KMS-11 (cell line): ENCODE data around the gene ARHGAP4.

Experiments used
- H2AFZ ChIP-seq: fragments of 200-600 bp; sonication (generic); 2 replicates; pipeline ENCODE4 v1.6.1; 2016; ENCODE audit warnings: antibody characterized with exemption, mixed run types, low read depth
- H3K27ac ChIP-seq: fragments of 200-600 bp; sonication (generic); 2 replicates; pipeline ENCODE4 v1.6.1; 2016; ENCODE audit warnings: mild to moderate bottlenecking, mixed run types
- H3K27me3 ChIP-seq: fragments of 200-600 bp; sonication (generic); 2 replicates; pipeline ENCODE4 v1.6.1; 2017; ENCODE audit warnings: mild to moderate bottlenecking, low read depth, mixed run types, moderate library complexity; ENCODE audit not compliant: insufficient read depth
- H3K36me3 ChIP-seq: fragments of 200-600 bp; sonication (generic); 2 replicates; pipeline ENCODE4 v1.6.1; 2017; ENCODE audit warnings: mild to moderate bottlenecking, mixed run types; ENCODE audit not compliant: insufficient read depth
- H3K4me1 ChIP-seq: fragments of 200-600 bp; sonication (generic); 2 replicates; pipeline ENCODE4 v1.6.1; 2016; ENCODE audit warnings: mild to moderate bottlenecking, low read depth, mixed run types; ENCODE audit not compliant: poor library complexity, severe bottlenecking
- H3K4me2 ChIP-seq: fragments of 200-600 bp; sonication (generic); 2 replicates; pipeline ENCODE4 v1.7.0; 2016; ENCODE audit warnings: mild to moderate bottlenecking, mixed run types
- H3K4me3 ChIP-seq: fragments of 200-600 bp; sonication (generic); IDR thresholded peaks from 2 replicates; pipeline ENCODE4 v1.6.1; 2017; ENCODE audit warnings: low read depth, low read length, mixed read lengths; ENCODE audit not compliant: insufficient read depth
- H3K79me2 ChIP-seq: fragments of 200-600 bp; sonication (generic); 2 replicates; pipeline ENCODE4 v1.6.1; 2016; ENCODE audit warnings: low read depth, mixed run types; ENCODE audit not compliant: insufficient read depth
- H3K9ac ChIP-seq: fragments of 200-600 bp; sonication (generic); 2 replicates; pipeline ENCODE4 v1.6.1; 2016; ENCODE audit warnings: mild to moderate bottlenecking, mixed run types
- H4K20me1 ChIP-seq: fragments of 200-600 bp; sonication (generic); 2 replicates; pipeline ENCODE4 v1.6.1; 2016; ENCODE audit warnings: mild to moderate bottlenecking, mixed run types; ENCODE audit not compliant: insufficient read depth
- CTCF ChIP-seq: fragments of 200-600 bp; sonication (generic); conservative IDR thresholded peaks from 2 replicates; pipeline ENCODE4 v1.6.1; 2017; ENCODE audit warnings: low read depth, mild to moderate bottlenecking, antibody characterized with exemption, low read length, moderate library complexity, mixed read lengths

Gene ARHGAP4

GRCh38 chrX:153956044-153956907 is 30.2 kb upstream of the ARHGAP4 start:
- no peaks in the 10 kb centered on the region for H3K27me3 ChIP-seq
- H3K4me2 ChIP-seq, result no peak overlapping the region
- no peaks in the 10 kb centered on the region for H4K20me1 ChIP-seq
- no peaks in the 10 kb centered on the region for H3K4me1 ChIP-seq
- no peaks in the 10 kb centered on the region; the same call in 1 of the 2 replicates for H3K36me3 ChIP-seq
- no peak overlapping the region for H3K27ac ChIP-seq
- no peak overlapping the region for H3K9ac ChIP-seq
- H3K4me3 ChIP-seq, result no peak overlapping the region
- H2AFZ ChIP-seq, result no peak overlapping the region
- no peak for TF ChIP-seq CTCF
- H3K79me2 ChIP-seq, result no peaks in the 10 kb centered on the region; the same call in 1 of the 2 replicates

DNA sequence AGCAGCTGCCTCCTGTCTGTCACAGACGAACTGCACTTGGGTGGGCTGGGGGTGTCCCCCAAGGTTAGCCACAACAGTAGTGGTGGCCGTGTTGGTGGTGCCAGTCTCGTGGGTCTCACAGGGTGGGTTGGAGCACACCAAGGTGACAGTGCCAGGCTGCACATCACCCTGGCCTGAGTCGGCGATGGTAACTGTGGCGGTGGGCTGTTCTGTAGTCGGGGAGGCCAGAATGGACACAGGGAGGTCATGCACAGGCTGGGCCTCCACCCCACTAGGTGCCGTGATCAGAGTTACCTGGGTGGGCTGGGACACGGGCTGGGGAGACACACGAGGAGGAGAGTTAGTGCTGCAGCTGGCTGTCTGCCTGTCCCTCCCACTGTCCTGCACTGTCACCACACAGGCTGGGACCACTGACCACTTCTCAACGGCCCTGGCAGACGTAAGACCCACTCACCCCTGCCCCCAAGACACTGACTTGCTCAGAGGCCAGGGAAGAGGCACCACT is 29.2 kb upstream of the ARHGAP4 start:
- no peak overlapping the region for H3K27ac ChIP-seq
- no peaks in the 10 kb centered on the region for H4K20me1 ChIP-seq

GRCh38 chrX:153954558-153955227 is 28.6 kb upstream of the ARHGAP4 start:
- H3K79me2 ChIP-seq, result no peaks in the 10 kb centered on the region
- no peak overlapping the region for H3K9ac ChIP-seq
- no peak overlapping the region for H2AFZ ChIP-seq
- no peak overlapping the region for H3K4me2 ChIP-seq
- no peak for TF ChIP-seq CTCF
- H3K4me1 ChIP-seq, result no peaks in the 10 kb centered on the region
- no peaks in the 10 kb centered on the region; the same call in 1 of the 2 replicates for H3K36me3 ChIP-seq
- no peak overlapping the region for H3K4me3 ChIP-seq
- H3K27ac ChIP-seq, result no peak overlapping the region
- no peaks in the 10 kb centered on the region for H3K27me3 ChIP-seq
- no peaks in the 10 kb centered on the region for H4K20me1 ChIP-seq

More for the DNA sequence above, 29.2 kb upstream of the ARHGAP4 start:
- no peak overlapping the region for H3K4me3 ChIP-seq
- no peaks in the 10 kb centered on the region for H3K27me3 ChIP-seq
- no peaks in the 10 kb centered on the region for H3K79me2 ChIP-seq
- no peak for TF ChIP-seq CTCF
- H2AFZ ChIP-seq, result no peak overlapping the region
- H3K36me3 ChIP-seq, result no peaks in the 10 kb centered on the region; the same call in 1 of the 2 replicates
- H3K4me1 ChIP-seq, result no peaks in the 10 kb centered on the region
- no peak overlapping the region for H3K9ac ChIP-seq
- no peak overlapping the region for H3K4me2 ChIP-seq

DNA sequence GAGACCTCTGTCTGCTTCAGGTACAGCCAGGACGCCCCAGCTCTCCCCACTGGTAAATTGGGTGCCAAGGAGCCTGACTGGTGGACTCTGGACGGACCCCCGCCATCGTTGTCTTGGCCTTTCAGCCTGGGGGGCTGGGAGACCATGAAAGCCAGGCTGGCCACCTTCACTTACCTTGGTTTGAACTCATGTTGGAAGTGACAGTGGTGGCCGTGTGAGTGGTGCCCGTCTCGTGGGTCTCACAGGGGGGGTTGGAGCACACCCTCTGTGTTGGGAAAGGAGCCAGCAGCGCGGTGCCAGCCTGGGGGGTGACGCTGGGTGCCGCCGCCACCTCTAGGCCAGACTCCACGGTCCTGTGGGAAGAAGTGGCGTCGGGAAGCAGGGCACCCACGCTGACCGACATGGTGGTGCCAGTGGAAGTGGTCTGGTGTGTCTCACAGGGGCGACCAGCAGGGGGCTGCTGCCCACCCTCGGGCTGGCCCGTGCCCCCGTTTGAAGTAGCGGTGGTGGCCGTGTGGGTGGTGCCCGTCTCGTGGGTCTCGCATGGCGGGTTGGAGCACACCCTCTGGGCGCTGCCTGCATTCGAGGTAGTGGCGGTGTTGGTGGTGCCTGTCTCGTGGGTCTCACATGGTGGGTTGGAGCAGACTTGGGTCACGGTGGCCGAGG is 28.0 kb upstream of the ARHGAP4 start:
- Histone ChIP-seq H3K79me2 (no peaks in the 10 kb centered on the region), H2AFZ (no peak overlapping the region), H3K36me3 (no peaks in the 10 kb centered on the region; the same call in 1 of the 2 replicates), H3K4me1 (no peaks in the 10 kb centered on the region), H3K27me3 (no peaks in the 10 kb centered on the region), H4K20me1 (no peaks in the 10 kb centered on the region), H3K4me3 (no peak overlapping the region), H3K4me2 (no peak overlapping the region), H3K9ac (no peak overlapping the region), H3K27ac (no peak overlapping the region)
- TF ChIP-seq CTCF, result no peak
